Right renal pelvis (tissue), 4 donors: ENCODE results near the gene POLRMT. TPM values are rescaled to one million over a fixed set of nuclear protein-coding genes. Genes with fewer than 3 reads are reported as not detected.

Experiments
- DNase-seq, 4 donors: peaks; one replicate each; pipeline ENCODE4 v3.0.0-alpha.2; 2013; ENCODE audit warnings: low read depth in 4 of 4, low spot score in 3 of 4, missing footprints in 1 of 4
- polyA plus RNA-seq, 4 donors: library from polyadenylated mRNA; unstranded; fragments of 120-200 nt; gene quantifications; one replicate each; pipeline ENCODE4 v1.2.1, GENCODE V29; 2013; ENCODE audit not compliant: insufficient read length in 4 of 4

POLRMT gene
- polyA plus RNA-seq, 4 donors: 52.8 to 71.6 (median 57.0) TPM

GRCh38 chr19:570251-570686 lies 63.1 kb downstream of the POLRMT start:
- DNase-seq: no peak

GRCh38 chr19:567296-567900 lies 65.9 kb downstream of the POLRMT start:
- no peak for DNase-seq

Other genes with a start within 250 kb of the POLRMT start
- 1 to 10 TPM; 1.4 to 3.4 (median 1.8) TPM for gene C2CD4C, start 224.4 kb downstream of the POLRMT start, polyA plus RNA-seq
- 10 to 100 TPM; 25.1 to 41.9 (median 28.7) TPM for gene SHC2, start 172.5 kb downstream of the POLRMT start, polyA plus RNA-seq
- 1 to 10 TPM; 2.8 to 5.6 (median 3.6) TPM for gene MADCAM1, start 137.1 kb downstream of the POLRMT start, polyA plus RNA-seq
- 10 to 100 TPM in 1 of 4 donors, 1 to 10 TPM in 3; 5.5 to 18.3 (median 6.6) TPM for gene TPGS1, start 126.0 kb downstream of the POLRMT start, polyA plus RNA-seq
- gene CDC34, start 101.8 kb downstream of the POLRMT start, polyA plus RNA-seq: 10 to 100 TPM; 56.1 to 75.0 (median 60.6) TPM
- under 1 TPM; 0.17 to 0.43 (median 0.29) TPM for gene GZMM, start 89.5 kb downstream of the POLRMT start, polyA plus RNA-seq
- 100 to 1,000 TPM; 419 to 639 (median 444) TPM for gene BSG, start 60.9 kb downstream of the POLRMT start, polyA plus RNA-seq
- gene HCN2, start 43.7 kb downstream of the POLRMT start, polyA plus RNA-seq: under 1 TPM; 0.18 to 0.44 (median 0.23) TPM
- under 1 TPM; 0.23 to 0.73 (median 0.48) TPM for gene FGF22, start 6.3 kb upstream of the POLRMT start, polyA plus RNA-seq
- gene RNF126, start 29.7 kb upstream of the POLRMT start, polyA plus RNA-seq: 10 to 100 TPM; 20.8 to 36.7 (median 27.4) TPM
- 10 to 100 TPM; 13.8 to 22.5 (median 16.3) TPM for gene FSTL3, start 42.9 kb upstream of the POLRMT start, polyA plus RNA-seq
- gene PRSS57, start 61.9 kb upstream of the POLRMT start, polyA plus RNA-seq: under 1 TPM; 0.17 to 0.48 (median 0.37) TPM
- gene PALM, start 75.4 kb upstream of the POLRMT start, polyA plus RNA-seq: 100 to 1,000 TPM in 1 of 4 donors, 10 to 100 TPM in 3; 79.7 to 121 (median 87.5) TPM
- 1 to 10 TPM; 7.6 to 9.7 (median 8.0) TPM for gene MISP, start 117.6 kb upstream of the POLRMT start, polyA plus RNA-seq
- 100 to 1,000 TPM; 365 to 458 (median 390) TPM for gene PTBP1, start 163.9 kb upstream of the POLRMT start, polyA plus RNA-seq
- gene PLPPR3, start 188.4 kb upstream of the POLRMT start, polyA plus RNA-seq: 10 to 100 TPM in 3 of 4 donors, 1 to 10 TPM in 1; 8.6 to 19.1 (median 13.6) TPM
- 1 to 10 TPM in 2 of 4 donors, under 1 TPM in 2; 0.76 to 2.4 (median 1.2) TPM for gene AZU1, start 194.3 kb upstream of the POLRMT start, polyA plus RNA-seq
- 1 to 10 TPM in 2 of 4 donors, under 1 TPM in 2; 0.50 to 1.6 (median 1.2) TPM for gene PRTN3, start 207.5 kb upstream of the POLRMT start, polyA plus RNA-seq
- gene ELANE, start 218.8 kb upstream of the POLRMT start, polyA plus RNA-seq: under 1 TPM in 3 of 4 donors, not detected in 1; 0.18 to 0.96 (median 0.64) TPM
- gene CFD, start 226.1 kb upstream of the POLRMT start, polyA plus RNA-seq: 1 to 10 TPM; 2.1 to 5.7 (median 2.6) TPM